OCI-LY3 (cell line): ENCODE results near the gene PKHD1.

Source experiments
- H2AFZ ChIP-seq: fragments of 200-600, 300-600 bp; shearing (Covaris generic); 2 replicates; pipeline ENCODE4 v1.6.0; 2014; ENCODE audit warnings: antibody characterized with exemption, low read depth, low read length
- H3K27ac ChIP-seq: fragments of 200-600, 300-600 bp; sonication (generic); 2 replicates; pipeline ENCODE4 v1.5.1; 2014; ENCODE audit warnings: mild to moderate bottlenecking, low read length, moderate library complexity, mixed read lengths
- H3K27me3 ChIP-seq: fragments of 200-600, 300-600 bp; sonication (generic); 2 replicates; pipeline ENCODE4 v1.6.1; 2014; ENCODE audit warnings: low read depth, low read length, mixed read lengths
- H3K36me3 ChIP-seq: fragments of 200-600, 300-600 bp; sonication (generic); replicated peaks from 2 replicates; pipeline ENCODE3; 2014; ENCODE audit warnings: low read depth, low read length, mixed read lengths
- H3K4me1 ChIP-seq: fragments of 300-600, 200-600 bp; sonication (generic); 2 replicates; pipeline ENCODE4 v1.6.1; 2014; ENCODE audit warnings: low read length, mixed read lengths
- H3K4me2 ChIP-seq: fragments of 200-600, 300-600 bp; sonication (generic); 2 replicates; pipeline ENCODE4 v1.6.1; 2014; ENCODE audit warnings: low read length, mixed read lengths
- H3K4me3 ChIP-seq: fragments of 300-600, 200-600 bp; sonication (generic); 2 replicates; pipeline ENCODE4 v1.5.1; 2014; ENCODE audit warnings: antibody characterized with exemption, mild to moderate bottlenecking, low read length, moderate library complexity
- H3K79me2 ChIP-seq: fragments of 300-600, 200-600 bp; shearing (Covaris generic); 2 replicates; pipeline ENCODE4 v1.6.1; 2014; ENCODE audit warnings: mild to moderate bottlenecking, low read length, mixed read lengths
- H3K9ac ChIP-seq: fragments of 300-600, 200-600 bp; shearing (Covaris generic); 2 replicates; pipeline ENCODE4 v1.6.0; 2014; ENCODE audit warnings: mild to moderate bottlenecking, low read length, moderate library complexity
- H3K9me3 ChIP-seq: fragments of 200-600, 300-600 bp; shearing (Covaris generic); 2 replicates; pipeline ENCODE4 v1.6.1; 2014; ENCODE audit warnings: low read length, mixed read lengths; ENCODE audit not compliant: insufficient read depth
- H4K20me1 ChIP-seq: fragments of 200-600, 300-600 bp; sonication (generic); 2 replicates; pipeline ENCODE4 v1.6.1; 2016; ENCODE audit warnings: low read length, mixed read lengths; ENCODE audit not compliant: insufficient read depth
- EZH2phosphoT487 ChIP-seq: fragments of 200-600 bp; shearing (Covaris generic); IDR thresholded peaks from 2 replicates; pipeline ENCODE4 v1.6.1; 2018; ENCODE audit warnings: antibody characterized with exemption, mixed run types, low read depth
- TF ChIP-seq, protein P1 (sequence below): fragments of 200-600, 300-600 bp; sonication (generic); IDR thresholded peaks from 2 replicates; pipeline ENCODE4 v1.5.1; 2014; ENCODE audit warnings: antibody characterized with exemption, low read length, low read depth

Gene PKHD1

DNA sequence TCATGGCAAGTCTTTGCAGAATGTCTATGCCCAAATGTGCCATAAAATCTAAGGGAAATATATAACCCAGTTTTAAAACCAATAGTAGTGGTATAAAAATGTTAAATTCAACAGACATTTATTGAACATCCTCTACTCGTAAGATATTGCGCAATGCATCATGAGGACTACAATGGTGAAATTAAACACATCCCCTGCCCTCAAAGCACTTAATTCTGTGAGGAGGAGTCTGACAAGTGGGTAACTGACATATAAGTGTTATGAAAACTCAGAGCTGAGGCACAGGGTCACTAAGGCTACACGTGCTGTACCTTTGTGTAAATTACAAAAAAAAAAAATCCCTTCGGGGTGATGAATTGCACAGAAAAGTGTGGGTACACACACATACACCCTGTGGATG is 6.2 kb downstream of the PKHD1 start:
- Histone ChIP-seq H4K20me1 (no peaks in the 10 kb centered on the region), H3K4me1 (no peaks in the 10 kb centered on the region), H3K9ac (no peak overlapping the region), H3K79me2 (no peaks in the 10 kb centered on the region), H3K4me2 (no peak overlapping the region), H3K9me3 (no peaks in the 10 kb centered on the region), H3K27ac (no peak overlapping the region), H3K27me3 (peaks cover 1% of the 10 kb centered on the region; the same call in 1 of the 2 replicates), H3K36me3 (no peaks in the 10 kb centered on the region), H2AFZ (no peak overlapping the region), H3K4me3 (no peak overlapping the region)
- no peak for TF ChIP-seq EZH2phosphoT487
- TF ChIP-seq, protein P1, sequence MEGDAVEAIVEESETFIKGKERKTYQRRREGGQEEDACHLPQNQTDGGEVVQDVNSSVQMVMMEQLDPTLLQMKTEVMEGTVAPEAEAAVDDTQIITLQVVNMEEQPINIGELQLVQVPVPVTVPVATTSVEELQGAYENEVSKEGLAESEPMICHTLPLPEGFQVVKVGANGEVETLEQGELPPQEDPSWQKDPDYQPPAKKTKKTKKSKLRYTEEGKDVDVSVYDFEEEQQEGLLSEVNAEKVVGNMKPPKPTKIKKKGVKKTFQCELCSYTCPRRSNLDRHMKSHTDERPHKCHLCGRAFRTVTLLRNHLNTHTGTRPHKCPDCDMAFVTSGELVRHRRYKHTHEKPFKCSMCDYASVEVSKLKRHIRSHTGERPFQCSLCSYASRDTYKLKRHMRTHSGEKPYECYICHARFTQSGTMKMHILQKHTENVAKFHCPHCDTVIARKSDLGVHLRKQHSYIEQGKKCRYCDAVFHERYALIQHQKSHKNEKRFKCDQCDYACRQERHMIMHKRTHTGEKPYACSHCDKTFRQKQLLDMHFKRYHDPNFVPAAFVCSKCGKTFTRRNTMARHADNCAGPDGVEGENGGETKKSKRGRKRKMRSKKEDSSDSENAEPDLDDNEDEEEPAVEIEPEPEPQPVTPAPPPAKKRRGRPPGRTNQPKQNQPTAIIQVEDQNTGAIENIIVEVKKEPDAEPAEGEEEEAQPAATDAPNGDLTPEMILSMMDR = no peak

DNA sequence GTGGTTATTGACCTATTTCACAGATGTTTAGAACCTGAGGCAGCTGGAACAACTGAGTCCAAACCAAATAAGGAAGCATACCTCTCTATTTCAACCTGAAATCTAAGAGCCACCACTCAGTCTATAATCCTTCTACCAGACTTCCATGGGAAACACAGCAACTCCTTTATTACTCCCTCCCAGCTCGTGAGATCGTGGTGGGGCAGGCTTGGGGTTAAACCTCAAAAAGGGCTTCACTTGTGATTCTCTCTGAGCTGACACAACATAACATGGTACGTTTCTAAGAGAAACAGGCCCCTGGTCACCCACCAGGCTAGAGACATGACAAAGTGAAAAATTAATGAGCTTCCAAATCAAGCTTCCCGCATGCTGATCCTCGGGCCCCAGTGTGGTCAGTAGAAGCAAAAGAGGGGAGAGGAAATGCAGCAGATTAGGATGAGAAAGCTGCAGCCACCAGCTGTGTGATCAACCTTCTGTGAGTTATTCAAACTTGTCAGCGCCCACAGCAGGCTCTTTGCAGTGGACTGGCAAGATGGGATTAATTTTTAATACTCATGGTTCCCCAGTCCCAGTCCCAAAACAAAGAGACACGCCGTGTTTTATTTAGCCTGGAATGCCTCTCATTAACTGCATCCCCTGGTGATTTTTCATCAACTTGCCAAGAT is 9.3 kb downstream of the PKHD1 start:
- Histone ChIP-seq H3K4me2 (no peak overlapping the region), H3K4me3 (no peak overlapping the region), H3K9ac (no peak overlapping the region), H4K20me1 (no peaks in the 10 kb centered on the region), H3K79me2 (no peaks in the 10 kb centered on the region), H3K27ac (no peak overlapping the region), H3K4me1 (no peaks in the 10 kb centered on the region), H3K9me3 (no peaks in the 10 kb centered on the region), H2AFZ (no peak overlapping the region), H3K27me3 (peaks cover 19% of the 10 kb centered on the region), H3K36me3 (no peaks in the 10 kb centered on the region)
- TF ChIP-seq, protein P1 = no peak
- TF ChIP-seq EZH2phosphoT487 = no peak

GRCh38 chr6:52077180-52077884 is 10.1 kb downstream of the PKHD1 start:
- Histone ChIP-seq H4K20me1 (no peaks in the 10 kb centered on the region), H3K79me2 (no peaks in the 10 kb centered on the region), H2AFZ (no peak overlapping the region), H3K9ac (no peak overlapping the region), H3K4me3 (no peak overlapping the region), H3K27ac (no peak overlapping the region), H3K36me3 (no peaks in the 10 kb centered on the region), H3K9me3 (no peaks in the 10 kb centered on the region), H3K27me3 (peaks cover 24% of the 10 kb centered on the region), H3K4me2 (no peak overlapping the region), H3K4me1 (no peaks in the 10 kb centered on the region)
- TF ChIP-seq, protein P1 = no peak
- TF ChIP-seq EZH2phosphoT487 = no peak

- H3K4me3 ChIP-seq = no peak overlapping the region
- no peaks in the 10 kb centered on the region for H3K9me3 ChIP-seq
- H3K4me2 ChIP-seq = no peak overlapping the region
- no peaks in the 10 kb centered on the region for H3K36me3 ChIP-seq
- H3K27me3 ChIP-seq = peaks cover 27% of the 10 kb centered on the region
- H3K9ac ChIP-seq = no peak overlapping the region
- H3K79me2 ChIP-seq = no peaks in the 10 kb centered on the region
- no peak overlapping the region for H3K27ac ChIP-seq
- no peak overlapping the region for H2AFZ ChIP-seq
- H4K20me1 ChIP-seq = no peaks in the 10 kb centered on the region
- H3K4me1 ChIP-seq = no peaks in the 10 kb centered on the region
- TF ChIP-seq EZH2phosphoT487 = no peak
- TF ChIP-seq, protein P1 = no peak
Measured at GRCh38 chr6:52076791-52077179, 10.6 kb downstream of the PKHD1 start.
